H1 (cell line): ENCODE measurements around the gene PRDX2. TPM values are rescaled to one million over a fixed set of nuclear protein-coding genes. Genes with fewer than 3 reads are reported as not detected.

Source experiments
- CTCF ChIA-PET: fragments of 300-600 bp; sonication (Branson Sonifier 250); formaldehyde crosslinking; loops from one replicate; lab custom pipeline; 2021; ENCODE audit not compliant: partially characterized antibody; lab: Charles Lee
- POLR2A ChIA-PET: fragments of 300-600 bp; sonication (Branson Sonifier 250); formaldehyde crosslinking; loops from one replicate; lab custom pipeline; 2021; ENCODE audit warnings: inconsistent platforms; ENCODE audit not compliant: partially characterized antibody; lab: Charles Lee
- DNase-seq, 2 experiments: peaks; one replicate each; pipeline versions ENCODE4 v3.0.0 to v3.0.0-alpha.2; 2010 to 2022; ENCODE audit warnings: low spot score in 2 of 2, low read depth in 1 of 2, mixed read lengths in 1 of 2
- FAIRE-seq: peaks from 2 replicates; lab custom pipeline; 2011; peaks lifted over from hg19 to GRCh38; lab: Jason Lieb, UNC
- H2AFZ ChIP-seq: 2 replicates; pipeline ENCODE4 v1.8.1; 2012; ENCODE audit warnings: low read length, inconsistent platforms
- H2AK5ac ChIP-seq: 2 replicates; pipeline ENCODE4 v1.6.1; 2013; ENCODE audit warnings: low read depth, low read length
- H2BK120ac ChIP-seq: replicated peaks from 2 replicates; pipeline ENCODE3; 2013; ENCODE audit warnings: low read depth, low read length, inconsistent platforms
- H2BK12ac ChIP-seq: 2 replicates; pipeline ENCODE4 v1.6.1; 2013; ENCODE audit warnings: low read depth, low read length
- H2BK15ac ChIP-seq: 2 replicates; pipeline ENCODE4 v1.6.1; 2013; ENCODE audit warnings: low read length
- H2BK20ac ChIP-seq: 2 replicates; pipeline ENCODE4 v1.6.1; 2013; ENCODE audit warnings: low read length
- H2BK5ac ChIP-seq: 2 replicates; pipeline ENCODE4 v1.6.1; 2013; ENCODE audit warnings: low read depth, low read length
- H3K14ac ChIP-seq: 2 replicates; pipeline ENCODE4 v1.6.1; 2013; ENCODE audit warnings: inconsistent platforms; ENCODE audit not compliant: insufficient read length
- H3K18ac ChIP-seq: 2 replicates; pipeline ENCODE4 v1.6.1; 2013; ENCODE audit warnings: low read length; ENCODE audit errors: extremely low read depth
- H3K23ac ChIP-seq: 2 replicates; pipeline ENCODE4 v1.6.1; 2013; ENCODE audit warnings: inconsistent platforms; ENCODE audit not compliant: insufficient read length
- H3K23me2 ChIP-seq: 2 replicates; pipeline ENCODE4 v1.6.1; 2013; ENCODE audit warnings: low read depth, low read length
- H3K27ac ChIP-seq: 2 replicates; pipeline ENCODE4 v1.6.1; 2011; ENCODE audit warnings: low read depth, low read length, inconsistent platforms
- H3K27me3 ChIP-seq, 4 experiments: replicated peaks in 1 of 4; 1 replicate in 1 of 4; 2 replicates in 3 of 4; pipeline versions ENCODE4 v1.6.1 to v1.8.1; 2011 to 2013; ENCODE audit warnings: low read length in 3 of 4, mild to moderate bottlenecking in 3 of 4, inconsistent platforms in 2 of 4, mixed read lengths in 2 of 4, moderate library complexity in 1 of 4; ENCODE audit not compliant: control insufficient read depth in 3 of 4, insufficient read depth in 3 of 4; ENCODE audit errors: extremely low read depth in 1 of 4
- H3K36me3 ChIP-seq, 4 experiments: 2 replicates each; pipeline versions ENCODE4 v1.6.1 to v1.8.1; 2011 to 2013; ENCODE audit warnings: mild to moderate bottlenecking in 4 of 4, low read length in 3 of 4, moderate library complexity in 2 of 4, control low read depth in 1 of 4, inconsistent platforms in 1 of 4; ENCODE audit not compliant: insufficient read depth in 4 of 4, control insufficient read depth in 2 of 4
- H3K4ac ChIP-seq: replicated peaks from 2 replicates; pipeline ENCODE3; 2013; ENCODE audit warnings: low read length, low read depth, mixed read lengths, inconsistent platforms; ENCODE audit not compliant: insufficient read length
- H3K4me1 ChIP-seq, 4 experiments: replicated peaks in 1 of 4; 1 replicate in 1 of 4; 2 replicates in 3 of 4; pipeline versions ENCODE4 v1.6.1 to v1.8.1; 2011 to 2013; ENCODE audit warnings: low read length in 3 of 4, inconsistent platforms in 2 of 4, mixed read lengths in 1 of 4; ENCODE audit not compliant: insufficient read depth in 4 of 4, control insufficient read depth in 3 of 4
- H3K4me2 ChIP-seq, 2 experiments: 2 replicates each; pipeline versions ENCODE4 v1.6.1 to v1.8.1; 2011 to 2013; ENCODE audit warnings: low read depth in 2 of 2, low read length in 2 of 2, control low read depth in 1 of 2, inconsistent platforms in 1 of 2, mild to moderate bottlenecking in 1 of 2; ENCODE audit not compliant: insufficient read depth in 1 of 2
- H3K4me3 ChIP-seq, 4 experiments: fragments of 200-600, 300-600 bp in 1 of 4; sonication (generic), shearing (Covaris generic), sonication (Bioruptor Twin) in 1 of 4; 2 replicates each; pipeline versions ENCODE4 v1.5.1 to v1.8.1; 2011 to 2016; ENCODE audit warnings: low read length in 4 of 4, low read depth in 3 of 4, control low read depth in 2 of 4, inconsistent platforms in 2 of 4, mild to moderate bottlenecking in 2 of 4, mixed read lengths in 1 of 4, moderate library complexity in 1 of 4; ENCODE audit not compliant: insufficient read depth in 2 of 4; ENCODE audit errors: extremely low read depth in 1 of 4
- H3K56ac ChIP-seq: replicated peaks from 2 replicates; pipeline ENCODE3; 2013; ENCODE audit warnings: low read depth, mild to moderate bottlenecking, mixed read lengths, low read length, inconsistent platforms; ENCODE audit not compliant: insufficient read length
- H3K79me1 ChIP-seq: 2 replicates; pipeline ENCODE4 v1.6.1; 2013; ENCODE audit warnings: low read depth, low read length, control low read depth
- H3K79me2 ChIP-seq, 2 experiments: 2 replicates each; pipeline versions ENCODE4 v1.6.1 to v1.8.1; 2012 to 2013; ENCODE audit warnings: low read length in 2 of 2, mild to moderate bottlenecking in 2 of 2, inconsistent platforms in 1 of 2; ENCODE audit not compliant: insufficient read depth in 2 of 2, control insufficient read depth in 1 of 2
- H3K9ac ChIP-seq, 4 experiments: replicated peaks in 1 of 4; 1 replicate in 1 of 4; 2 replicates in 3 of 4; pipeline versions ENCODE4 v1.6.1 to v1.8.1; 2011 to 2013; ENCODE audit warnings: low read depth in 3 of 4, low read length in 3 of 4, control low read depth in 2 of 4, mild to moderate bottlenecking in 2 of 4, moderate library complexity in 2 of 4, inconsistent platforms in 1 of 4; ENCODE audit errors: extremely low read depth in 1 of 4
- H3K9me3 ChIP-seq, 2 experiments: 2 replicates each; pipeline versions ENCODE4 v1.6.1 to v1.8.1; 2012 to 2013; ENCODE audit warnings: mild to moderate bottlenecking in 2 of 2, moderate library complexity in 2 of 2, control low read depth in 1 of 2, inconsistent platforms in 1 of 2, low read depth in 1 of 2, low read length in 1 of 2, mixed read lengths in 1 of 2; ENCODE audit not compliant: insufficient read depth in 2 of 2
- H4K20me1 ChIP-seq, 2 experiments: replicated peaks in 1 of 2; 2 replicates each; pipeline versions ENCODE3 to v1.8.1; 2011 to 2013; ENCODE audit warnings: inconsistent platforms in 2 of 2, low read length in 2 of 2, mild to moderate bottlenecking in 1 of 2; ENCODE audit not compliant: insufficient read depth in 2 of 2, control insufficient read depth in 1 of 2
- H4K5ac ChIP-seq: 2 replicates; pipeline ENCODE4 v1.6.1; 2013; ENCODE audit warnings: low read length, low read depth, mixed read lengths, inconsistent platforms; ENCODE audit not compliant: insufficient read length
- H4K8ac ChIP-seq: 2 replicates; pipeline ENCODE4 v1.8.0; 2013; ENCODE audit warnings: mild to moderate bottlenecking, moderate library complexity, low read length, inconsistent platforms; ENCODE audit not compliant: insufficient read depth; ENCODE audit errors: extremely low read depth
- H4K91ac ChIP-seq: replicated peaks from 2 replicates; pipeline ENCODE3; 2013; ENCODE audit warnings: low read length, mixed read lengths, inconsistent platforms; ENCODE audit not compliant: insufficient read length
- ATF3 ChIP-seq: IDR thresholded peaks from 2 replicates; pipeline ENCODE4 v1.6.1; 2011; ENCODE audit warnings: low read depth, mild to moderate bottlenecking, low read length; ENCODE audit not compliant: insufficient read depth
- SRF ChIP-seq: IDR thresholded peaks from 2 replicates; pipeline ENCODE4 v1.6.1; 2011; ENCODE audit warnings: mild to moderate bottlenecking, low read depth, low read length, moderate library complexity
- WGBS, 2 experiments: shearing (Covaris generic) in 1 of 2; methylation state at CpG; one replicate each; pipeline versions ENCODE4 v1.1.6 to v1.1.7; 2013 to 2015; ENCODE audit warnings: low lambda C conversion rate in 2 of 2, mixed read lengths in 2 of 2, inconsistent platforms in 1 of 2, low coverage in 1 of 2, missing lambda C conversion rate in 1 of 2; ENCODE audit not compliant: insufficient replicate concordance in 2 of 2, insufficient coverage in 1 of 2, insufficient read length in 1 of 2; ENCODE audit errors: extremely low coverage in 1 of 2, missing lambda C conversion rate in 1 of 2; 5-methylcytosine and 5-hydroxymethylcytosine counted together
- polyA plus RNA-seq, 7 experiments: library from polyadenylated mRNA; depleted of rRNA in 3 of 7; stranded (reverse) in 5 of 7; unstranded in 2 of 7; fragments of >200 nt in 5 of 7; fragments of 200-250 nt in 2 of 7; gene quantifications; 1 replicate in 5 of 7; 2 replicates in 1 of 7; 4 replicates in 1 of 7; pipeline versions ENCODE4 v1.2.1 to v1.2.3, GENCODE V29; 2011 to 2013; ENCODE audit warnings: missing spikeins in 2 of 7, mixed read lengths in 2 of 7
- total RNA-seq: library from RNA; stranded (reverse); fragmentation: NEBNext Ultra II Directional; extraction: Animal tissue kit (Norgen Biotek cat#: 25700); gene quantifications from 2 replicates; pipeline ENCODE4 v1.2.1, GENCODE V29; 2021
- TF ChIP-seq, protein P1 (sequence below): IDR thresholded peaks from 2 replicates; pipeline ENCODE4 v1.6.1; 2012; ENCODE audit warnings: inconsistent platforms

The PRDX2 gene
- total and polyA plus RNA-seq, 2 of the 8 experiments (the other 6 are each of a cell fraction or from before 2014, with no cell fraction given) = 380 to 748 TPM

- POLR2A ChIA-PET = interaction anchor here (0.5 to 15.2 kb wide), 13 partner anchors 11 to 117 kb away, joined by 3 to 317 read pairs (median 5); partner anchors contain the start of genes GET3, HOOK2, RNASEH2A and RTBDN
- H2AK5ac ChIP-seq = no peak overlapping the region
- H3K9me3 ChIP-seq = no peaks in the 10 kb centered on the region
- no peak overlapping the region; the same call in 1 of the 2 replicates for H4K8ac ChIP-seq
- H3K23me2 ChIP-seq = peaks cover 29% of the 10 kb centered on the region
- 93% methylated on average over 9 of the region's 9 CpGs; no CpG with 5 or more reads in 1 of the 2 experiments for WGBS, 2 experiments
- H3K9ac ChIP-seq = no peak overlapping the region
- H3K14ac ChIP-seq = no peak overlapping the region
- no peak overlapping the region for H4K91ac ChIP-seq
- H2AFZ ChIP-seq = no peak overlapping the region
- no peak for FAIRE-seq
- no peak overlapping the region for H3K4me3 ChIP-seq
- no peak overlapping the region for H2BK5ac ChIP-seq
- H3K56ac ChIP-seq = no peak overlapping the region
- H2BK20ac ChIP-seq = no peak overlapping the region
- DNase-seq = no peak
- CTCF ChIA-PET = interaction anchor here (0.6 to 17.9 kb wide), 17 partner anchors 8 to 156 kb away, joined by 3 to 288 read pairs (median 6); partner anchors contain the start of gene RNASEH2A
- H2BK15ac ChIP-seq = no peak overlapping the region
- no peaks in the 10 kb centered on the region for H3K79me2 ChIP-seq
- H2BK120ac ChIP-seq = no peak overlapping the region
- H3K4ac ChIP-seq = no peak overlapping the region
- no peak overlapping the region for H3K23ac ChIP-seq
- peaks cover 7 to 12% (median 8%) of the 10 kb centered on the region in 4 experiments; a peak in 7 of 8 replicates for H3K36me3 ChIP-seq
- no peaks in the 10 kb centered on the region for H4K20me1 ChIP-seq
- H3K4me1 ChIP-seq = peaks cover 5 to 25% (median 17%) of the 10 kb centered on the region in 4 experiments
- no peak overlapping the region for H3K18ac ChIP-seq
- TF ChIP-seq, protein P1, sequence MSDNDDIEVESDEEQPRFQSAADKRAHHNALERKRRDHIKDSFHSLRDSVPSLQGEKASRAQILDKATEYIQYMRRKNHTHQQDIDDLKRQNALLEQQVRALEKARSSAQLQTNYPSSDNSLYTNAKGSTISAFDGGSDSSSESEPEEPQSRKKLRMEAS = no peak
- TF ChIP-seq SRF (no peak), ATF3 (no peak)
- H2BK12ac ChIP-seq = no peak overlapping the region
- H3K27me3 ChIP-seq = peaks cover 0 to 18% (median 13%) of the 10 kb centered on the region in 4 experiments; a peak in 5 of 7 replicates
- no peak overlapping the region for H3K4me2 ChIP-seq
- H3K79me1 ChIP-seq = no peaks in the 10 kb centered on the region
- H3K27ac ChIP-seq = no peak overlapping the region
- H4K5ac ChIP-seq = no peak overlapping the region
These were observed 6.6 kb downstream of the PRDX2 start for GRCh38 chr19:12794971-12795381.
